ENCODE results near the gene SEMA4D. TPM values are rescaled to one million over a fixed set of nuclear protein-coding genes. Genes with fewer than 3 reads are reported as not detected.

SEMA4D gene
- total and polyA plus RNA-seq, 2 donors from 2014 or later = 18.9 to 147 TPM

- Histone ChIP-seq H3K4me3 (ENCODE audit: low read length in 3 of 3) (no peak overlapping the region), H3K27me3 (ENCODE audit: control insufficient read depth, insufficient read depth, low read length) (no peaks in the 10 kb centered on the region), H3K9ac (ENCODE audit: low read length in 3 of 3) (no peak overlapping the region), H3K4me1 (ENCODE audit: control insufficient read depth in 2 of 3, insufficient read depth in 2 of 3, low read depth in 1 of 3, low read length in 3 of 3) (peaks cover 0 to 11% (median 11%) of the 10 kb centered on the region in 3 donors), H3K9me3 (ENCODE audit: control insufficient read depth in 2 of 3, insufficient read depth in 1 of 3, low read length in 3 of 3) (no peaks in the 10 kb centered on the region), H3K27ac (ENCODE audit: low read depth in 2 of 2, low read length in 2 of 2) (no peak overlapping the region), H3K36me3 (ENCODE audit: control insufficient read depth in 2 of 3, insufficient read depth in 3 of 3, low read length in 3 of 3) (no peaks in the 10 kb centered on the region)
- intact Hi-C loops (cut with DNase I) = no loop called here
- FAIRE-seq (no peak), DNase-seq (no peak)
- TF ChIP-seq CTCF (IDR thresholded peaks at IDR 0.05; ENCODE audit: borderline replicate concordance, extremely low read depth, insufficient read depth) = no peak
Measured at GRCh38 chr9:89529243-89530035, 31.5 kb upstream of the SEMA4D start.

- intact Hi-C loops (cut with DNase I) = no loop called here
- Histone ChIP-seq H3K4me3 (ENCODE audit: low read length in 3 of 3) (no peak overlapping the region), H3K27ac (ENCODE audit: low read depth in 2 of 2, low read length in 2 of 2) (no peak overlapping the region), H3K4me1 (ENCODE audit: control insufficient read depth in 2 of 3, insufficient read depth in 2 of 3, low read depth in 1 of 3, low read length in 3 of 3) (peaks cover 0 to 6% (median 6%) of the 10 kb centered on the region in 3 donors), H3K9ac (ENCODE audit: low read length in 3 of 3) (no peak overlapping the region), H3K36me3 (ENCODE audit: control insufficient read depth in 2 of 3, insufficient read depth in 3 of 3, low read length in 3 of 3) (no peaks in the 10 kb centered on the region), H3K9me3 (ENCODE audit: control insufficient read depth in 2 of 3, insufficient read depth in 1 of 3, low read length in 3 of 3) (no peaks in the 10 kb centered on the region), H3K27me3 (ENCODE audit: control insufficient read depth, insufficient read depth, low read length) (no peaks in the 10 kb centered on the region)
- no peak for TF ChIP-seq CTCF (IDR thresholded peaks at IDR 0.05; ENCODE audit: borderline replicate concordance, extremely low read depth, insufficient read depth)
- FAIRE-seq = no peak
- no peak for DNase-seq
Measured at GRCh38 chr9:89528540-89528939, 30.6 kb upstream of the SEMA4D start.

GRCh38 chr9:89528131-89528530, 30.2 kb upstream of the SEMA4D start:
- no peak overlapping the region for H3K9ac ChIP-seq (ENCODE audit: low read length in 3 of 3)
- H3K36me3 ChIP-seq (ENCODE audit: control insufficient read depth in 2 of 3, insufficient read depth in 3 of 3, low read length in 3 of 3) = no peaks in the 10 kb centered on the region
- H3K27me3 ChIP-seq (ENCODE audit: control insufficient read depth, insufficient read depth, low read length) = no peaks in the 10 kb centered on the region
- no peaks in the 10 kb centered on the region for H3K9me3 ChIP-seq (ENCODE audit: control insufficient read depth in 2 of 3, insufficient read depth in 1 of 3, low read length in 3 of 3)
- intact Hi-C loops (cut with DNase I) = no loop called here
- TF ChIP-seq CTCF (IDR thresholded peaks at IDR 0.05; ENCODE audit: borderline replicate concordance, extremely low read depth, insufficient read depth) = no peak
- no peak overlapping the region for H3K27ac ChIP-seq (ENCODE audit: low read depth in 2 of 2, low read length in 2 of 2)
- no peak for DNase-seq
- no peak for FAIRE-seq
- H3K4me3 ChIP-seq (ENCODE audit: low read length in 3 of 3) = no peak overlapping the region
- H3K4me1 ChIP-seq (ENCODE audit: control insufficient read depth in 2 of 3, insufficient read depth in 2 of 3, low read depth in 1 of 3, low read length in 3 of 3) = peaks cover 0 to 3% (median 2%) of the 10 kb centered on the region in 3 donors

Measured in kidney (tissue), 14 donors.